Measurements from ENCODE around the gene MEGF11.

Gene MEGF11

DNA sequence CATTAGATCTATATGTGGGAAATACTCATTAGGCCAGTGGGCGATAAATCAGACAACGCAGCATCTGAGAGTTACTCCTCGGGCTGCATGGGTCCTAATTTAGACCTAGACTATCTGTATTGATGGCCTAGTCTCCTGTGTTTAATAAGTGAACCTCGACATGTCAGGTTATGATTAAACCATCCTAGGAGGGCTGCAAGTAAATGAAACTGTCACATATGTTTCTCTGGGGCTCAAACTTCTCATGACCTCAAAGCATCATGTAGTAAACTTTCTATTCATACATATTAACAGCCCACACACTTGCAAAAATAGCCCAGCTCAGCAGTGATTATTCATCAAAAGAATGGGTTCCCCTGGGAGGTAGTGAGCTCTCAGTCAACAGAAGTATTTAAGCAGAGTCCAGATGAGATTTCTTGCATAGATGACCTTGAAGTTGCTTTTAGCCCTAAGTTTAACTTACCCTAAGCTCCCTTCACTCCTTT, 332.7 kb downstream of the MEGF11 start:
- no peak overlapping the region for H3K9ac ChIP-seq (ENCODE audit: insufficient read length, low read depth)
- H3K36me3 ChIP-seq (ENCODE audit: insufficient read depth, insufficient read length, low read length): no peaks in the 10 kb centered on the region
- no peaks in the 10 kb centered on the region for H3K27me3 ChIP-seq (ENCODE audit: insufficient read depth, insufficient read length)
- no peaks in the 10 kb centered on the region for H3K9me3 ChIP-seq (ENCODE audit: insufficient read depth, low read length)
- DNase-seq (ENCODE audit: low read depth, low spot score): no peak
- TF ChIP-seq YY1 (IDR thresholded peaks at IDR 0.05; ENCODE audit: insufficient read depth, insufficient read length) (no peak), SUZ12 (IDR thresholded peaks at IDR 0.05; ENCODE audit: extremely low read depth, insufficient read depth, insufficient read length) (no peak), ZNF274 (IDR thresholded peaks at IDR 0.05; ENCODE audit: low read depth, low read length) (no peak)
- H3K4me3 ChIP-seq (ENCODE audit: insufficient read length, low read depth): no peak overlapping the region
- H3K4me1 ChIP-seq (ENCODE audit: insufficient read depth, insufficient read length): peaks cover 7% of the 10 kb centered on the region

GRCh38 chr15:65920121-65920520, 333.4 kb downstream of the MEGF11 start:
- Histone ChIP-seq H3K36me3 (ENCODE audit: insufficient read depth, insufficient read length, low read length) (no peaks in the 10 kb centered on the region), H3K9ac (ENCODE audit: insufficient read length, low read depth) (no peak overlapping the region), H3K9me3 (ENCODE audit: insufficient read depth, low read length) (no peaks in the 10 kb centered on the region), H3K4me1 (ENCODE audit: insufficient read depth, insufficient read length) (peaks cover 7% of the 10 kb centered on the region), H3K27me3 (ENCODE audit: insufficient read depth, insufficient read length) (no peaks in the 10 kb centered on the region), H3K4me3 (ENCODE audit: insufficient read length, low read depth) (no peak overlapping the region)
- no peak for DNase-seq (ENCODE audit: low read depth, low spot score)
- TF ChIP-seq ZNF274 (IDR thresholded peaks at IDR 0.05; ENCODE audit: low read depth, low read length): no peak
- no peak for TF ChIP-seq SUZ12 (IDR thresholded peaks at IDR 0.05; ENCODE audit: extremely low read depth, insufficient read depth, insufficient read length)
- no peak for TF ChIP-seq YY1 (IDR thresholded peaks at IDR 0.05; ENCODE audit: insufficient read depth, insufficient read length)

DNA sequence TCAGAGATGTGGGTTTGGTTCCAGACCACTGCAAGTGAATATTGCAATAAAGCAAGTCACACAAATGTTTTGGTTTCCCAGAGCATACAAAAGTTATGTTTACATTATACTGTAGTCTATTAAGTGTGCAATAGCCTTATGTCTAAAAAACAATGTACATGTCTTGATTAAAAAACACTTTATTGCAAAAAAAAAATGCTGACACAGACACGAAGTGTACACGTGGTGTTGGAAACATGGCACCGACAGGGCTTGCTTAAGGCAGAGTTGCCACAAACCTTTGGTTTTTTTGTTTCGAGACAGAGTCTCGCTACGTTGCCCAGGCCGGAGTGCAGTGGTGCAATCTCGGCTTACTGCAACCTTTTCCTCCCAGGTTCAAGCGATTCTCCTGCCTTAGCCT, 334.2 kb downstream of the MEGF11 start:
- no peak for DNase-seq (ENCODE audit: low read depth, low spot score)
- Histone ChIP-seq H3K27me3 (ENCODE audit: insufficient read depth, insufficient read length) (no peaks in the 10 kb centered on the region), H3K4me1 (ENCODE audit: insufficient read depth, insufficient read length) (peaks cover 7% of the 10 kb centered on the region), H3K4me3 (ENCODE audit: insufficient read length, low read depth) (no peak overlapping the region), H3K9me3 (ENCODE audit: insufficient read depth, low read length) (no peaks in the 10 kb centered on the region), H3K36me3 (ENCODE audit: insufficient read depth, insufficient read length, low read length) (no peaks in the 10 kb centered on the region), H3K9ac (ENCODE audit: insufficient read length, low read depth) (no peak overlapping the region)
- TF ChIP-seq YY1 (IDR thresholded peaks at IDR 0.05; ENCODE audit: insufficient read depth, insufficient read length): no peak

- no peak overlapping the region for H3K4me3 ChIP-seq (ENCODE audit: insufficient read length, low read depth)
- no peak overlapping the region for H3K9ac ChIP-seq (ENCODE audit: insufficient read length, low read depth)
- no peaks in the 10 kb centered on the region for H3K36me3 ChIP-seq (ENCODE audit: insufficient read depth, insufficient read length, low read length)
- H3K27me3 ChIP-seq (ENCODE audit: insufficient read depth, insufficient read length): no peaks in the 10 kb centered on the region
- no peaks in the 10 kb centered on the region for H3K9me3 ChIP-seq (ENCODE audit: insufficient read depth, low read length)
- TF ChIP-seq ZNF274 (IDR thresholded peaks at IDR 0.05; ENCODE audit: low read depth, low read length): no peak
- no peak for TF ChIP-seq SUZ12 (IDR thresholded peaks at IDR 0.05; ENCODE audit: extremely low read depth, insufficient read depth, insufficient read length)
- no peak for TF ChIP-seq YY1 (IDR thresholded peaks at IDR 0.05; ENCODE audit: insufficient read depth, insufficient read length)
- H3K4me1 ChIP-seq (ENCODE audit: insufficient read depth, insufficient read length): peaks cover 7% of the 10 kb centered on the region
- DNase-seq (ENCODE audit: low read depth, low spot score): no peak
Measured at GRCh38 chr15:65918945-65919344, 334.6 kb downstream of the MEGF11 start.

DNA sequence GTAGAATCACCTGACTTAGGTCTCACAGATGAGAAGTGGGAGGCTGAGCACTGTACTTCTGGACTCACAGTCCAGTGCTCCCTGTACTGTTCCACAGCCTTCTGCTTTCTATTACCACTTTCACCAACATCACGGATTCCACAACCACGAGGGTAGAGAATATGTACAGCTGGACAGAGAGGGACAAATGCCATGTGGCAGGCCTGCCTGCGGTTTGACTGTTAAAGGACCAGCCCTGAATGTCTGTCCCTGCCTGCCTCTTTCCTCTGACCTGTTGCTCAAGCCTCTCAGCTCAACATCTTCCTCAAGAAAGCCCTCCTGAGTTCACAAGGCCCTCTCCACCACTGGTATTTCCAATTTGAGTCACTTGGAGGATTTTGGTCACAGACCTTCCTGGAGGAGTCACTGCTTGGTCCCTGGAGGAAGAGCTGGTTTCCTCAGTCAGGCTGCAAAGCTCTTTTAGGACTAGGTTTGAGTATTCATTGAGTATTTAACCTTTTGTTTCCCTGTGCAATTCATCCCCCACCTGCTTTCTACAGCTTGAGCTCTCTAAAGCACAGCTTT, 335.1 kb downstream of the MEGF11 start:
- DNase-seq (ENCODE audit: low read depth, low spot score): no peak
- peaks cover 7% of the 10 kb centered on the region for H3K4me1 ChIP-seq (ENCODE audit: insufficient read depth, insufficient read length)
- no peak for TF ChIP-seq ZNF274 (IDR thresholded peaks at IDR 0.05; ENCODE audit: low read depth, low read length)
- TF ChIP-seq SUZ12 (IDR thresholded peaks at IDR 0.05; ENCODE audit: extremely low read depth, insufficient read depth, insufficient read length): no peak
- TF ChIP-seq YY1 (IDR thresholded peaks at IDR 0.05; ENCODE audit: insufficient read depth, insufficient read length): no peak

GRCh38 chr15:65917936-65918335, 335.6 kb downstream of the MEGF11 start:
- Histone ChIP-seq H3K9me3 (ENCODE audit: insufficient read depth, low read length) (no peaks in the 10 kb centered on the region), H3K27me3 (ENCODE audit: insufficient read depth, insufficient read length) (no peaks in the 10 kb centered on the region), H3K36me3 (ENCODE audit: insufficient read depth, insufficient read length, low read length) (no peaks in the 10 kb centered on the region), H3K4me1 (ENCODE audit: insufficient read depth, insufficient read length) (peaks cover 7% of the 10 kb centered on the region), H3K4me3 (ENCODE audit: insufficient read length, low read depth) (no peak overlapping the region), H3K9ac (ENCODE audit: insufficient read length, low read depth) (no peak overlapping the region)
- no peak for TF ChIP-seq SUZ12 (IDR thresholded peaks at IDR 0.05; ENCODE audit: extremely low read depth, insufficient read depth, insufficient read length)
- TF ChIP-seq YY1 (IDR thresholded peaks at IDR 0.05; ENCODE audit: insufficient read depth, insufficient read length): no peak
- no peak for TF ChIP-seq ZNF274 (IDR thresholded peaks at IDR 0.05; ENCODE audit: low read depth, low read length)
- DNase-seq (ENCODE audit: low read depth, low spot score): no peak

More for the DNA sequence above, 335.1 kb downstream of the MEGF11 start:
- H3K9ac ChIP-seq (ENCODE audit: insufficient read length, low read depth): no peak overlapping the region
- no peaks in the 10 kb centered on the region for H3K36me3 ChIP-seq (ENCODE audit: insufficient read depth, insufficient read length, low read length)
- no peak overlapping the region for H3K4me3 ChIP-seq (ENCODE audit: insufficient read length, low read depth)
- no peaks in the 10 kb centered on the region for H3K9me3 ChIP-seq (ENCODE audit: insufficient read depth, low read length)
- H3K27me3 ChIP-seq (ENCODE audit: insufficient read depth, insufficient read length): no peaks in the 10 kb centered on the region

- Histone ChIP-seq H3K36me3 (ENCODE audit: insufficient read depth, insufficient read length, low read length) (no peaks in the 10 kb centered on the region), H3K9ac (ENCODE audit: insufficient read length, low read depth) (no peak overlapping the region), H3K4me1 (ENCODE audit: insufficient read depth, insufficient read length) (peaks cover 7% of the 10 kb centered on the region), H3K27me3 (ENCODE audit: insufficient read depth, insufficient read length) (no peaks in the 10 kb centered on the region), H3K4me3 (ENCODE audit: insufficient read length, low read depth) (no peak overlapping the region), H3K9me3 (ENCODE audit: insufficient read depth, low read length) (no peaks in the 10 kb centered on the region)
- TF ChIP-seq ZNF274 (IDR thresholded peaks at IDR 0.05; ENCODE audit: low read depth, low read length) (no peak), SUZ12 (IDR thresholded peaks at IDR 0.05; ENCODE audit: extremely low read depth, insufficient read depth, insufficient read length) (no peak), YY1 (IDR thresholded peaks at IDR 0.05; ENCODE audit: insufficient read depth, insufficient read length) (no peak)
- DNase-seq (ENCODE audit: low read depth, low spot score): no peak
Measured at GRCh38 chr15:65917407-65917756, 336.2 kb downstream of the MEGF11 start.
